IMR-90 (cell line): Measurements from ENCODE around the gene CPED1. TPM values are rescaled to one million over a fixed set of nuclear protein-coding genes. Genes with fewer than 3 reads are reported as not detected.
A peak's percentile ranks its signal among the peaks of the same experiment; 100 is the strongest.

Source experiments
- ATAC-seq: fragments of 200-7000 bp; cut with Tn5 transposase; 2 replicates; pipeline ENCODE4 v1.9.1; 2020; ENCODE audit warnings: low read depth, mild to moderate bottlenecking, moderate library complexity
- BruUV-seq: library from RNA; stranded (reverse); fragments of 400-500 nt; replicated peaks from 2 replicates; lab custom pipeline; 2021; lab: Mats Ljungman, UMichigan
- CTCF ChIA-PET: fragments of 300-600 bp; formaldehyde crosslinking; extraction: SDS; loops from one replicate; lab custom pipeline; 2021; ENCODE audit warnings: antibody characterized with exemption; lab: Yijun Ruan, JAX
- POLR2A ChIA-PET: fragments of 300-600 bp; sonication (Branson Sonifier 250); formaldehyde crosslinking; loops from one replicate; lab custom pipeline; 2022; ENCODE audit warnings: antibody characterized with exemption; ENCODE audit not compliant: unreplicated experiment; lab: Charles Lee
- DNase-seq: peaks from one replicate; pipeline ENCODE4 v3.0.0; 2013
- H2AFZ ChIP-seq: replicated peaks from 2 replicates; pipeline ENCODE3; 2013; ENCODE audit warnings: low read length, mild to moderate bottlenecking; ENCODE audit not compliant: poor library complexity
- H2AK5ac ChIP-seq: 2 replicates; pipeline ENCODE4 v1.6.1; 2013; ENCODE audit warnings: low read depth, low read length, inconsistent platforms
- H2AK9ac ChIP-seq: replicated peaks from 2 replicates; pipeline ENCODE3; 2013; ENCODE audit warnings: mild to moderate bottlenecking, low read depth, low read length, moderate library complexity; ENCODE audit not compliant: poor library complexity
- H2BK120ac ChIP-seq: 2 replicates; pipeline ENCODE4 v1.6.1; 2013; ENCODE audit warnings: low read depth, low read length, inconsistent platforms
- H2BK15ac ChIP-seq: 3 replicates; pipeline ENCODE4 v1.6.1; 2013; ENCODE audit warnings: low read depth, low read length, inconsistent platforms
- H2BK20ac ChIP-seq: 2 replicates; pipeline ENCODE4 v1.6.1; 2013; ENCODE audit warnings: low read depth, mild to moderate bottlenecking, inconsistent platforms, low read length, moderate library complexity
- H2BK5ac ChIP-seq: 2 replicates; pipeline ENCODE4 v1.6.1; 2013; ENCODE audit warnings: mild to moderate bottlenecking, low read depth, low read length, inconsistent platforms; ENCODE audit not compliant: poor library complexity, severe bottlenecking
- H3K14ac ChIP-seq: replicated peaks from 2 replicates; pipeline ENCODE4 v1.6.1; 2013; ENCODE audit warnings: low read depth, low read length, inconsistent platforms
- H3K18ac ChIP-seq: 2 replicates; pipeline ENCODE4 v1.6.1; 2013; ENCODE audit warnings: low read depth, low read length, control low read depth
- H3K23ac ChIP-seq: 2 replicates; pipeline ENCODE4 v1.6.1; 2013; ENCODE audit warnings: low read depth, low read length, inconsistent platforms
- H3K27ac ChIP-seq: 2 replicates; pipeline ENCODE4 v1.5.1; 2013; ENCODE audit warnings: mild to moderate bottlenecking, control low read depth, low read length; ENCODE audit not compliant: insufficient read depth
- H3K27me3 ChIP-seq: 2 replicates; pipeline ENCODE4 v1.6.1; 2013; ENCODE audit warnings: low read length; ENCODE audit not compliant: control insufficient read depth, insufficient read depth
- H3K36me3 ChIP-seq: 2 replicates; pipeline ENCODE4 v1.6.1; 2013; ENCODE audit warnings: low read length, mixed read lengths; ENCODE audit not compliant: control insufficient read depth, insufficient read depth
- H3K4ac ChIP-seq: 2 replicates; pipeline ENCODE4 v1.6.1; 2013; ENCODE audit warnings: low read depth, low read length, inconsistent platforms
- H3K4me1 ChIP-seq: 2 replicates; pipeline ENCODE4 v1.6.1; 2013; ENCODE audit warnings: low read length, mixed read lengths; ENCODE audit not compliant: control insufficient read depth, insufficient read depth
- H3K4me2 ChIP-seq: 2 replicates; pipeline ENCODE4 v1.6.1; 2013; ENCODE audit warnings: low read depth, mild to moderate bottlenecking, control low read depth, low read length, moderate library complexity
- H3K4me3 ChIP-seq: 2 replicates; pipeline ENCODE4 v1.5.1; 2013; ENCODE audit warnings: low read depth, mild to moderate bottlenecking, control low read depth, low read length, moderate library complexity; ENCODE audit not compliant: insufficient read depth
- H3K56ac ChIP-seq: 2 replicates; pipeline ENCODE4 v1.6.1; 2013; ENCODE audit warnings: low read length, inconsistent platforms; ENCODE audit not compliant: insufficient read depth; ENCODE audit errors: extremely low read depth
- H3K79me1 ChIP-seq, 2 experiments: 2 replicates each; pipeline ENCODE4 v1.6.1; 2013; ENCODE audit warnings: low read length in 2 of 2, inconsistent platforms in 1 of 2, low read depth in 1 of 2
- H3K9ac ChIP-seq: 2 replicates; pipeline ENCODE4 v1.6.1; 2013; ENCODE audit warnings: low read depth, low read length, control low read depth
- H3K9me1 ChIP-seq: 2 replicates; pipeline ENCODE4 v1.6.1; 2013; ENCODE audit warnings: low read length, inconsistent platforms; ENCODE audit not compliant: insufficient read depth
- H3K9me3 ChIP-seq: 2 replicates; pipeline ENCODE4 v1.6.1; 2013; ENCODE audit warnings: low read length; ENCODE audit not compliant: control insufficient read depth, insufficient read depth
- H4K20me1 ChIP-seq: 2 replicates; pipeline ENCODE4 v1.6.1; 2013; ENCODE audit warnings: low read length, inconsistent platforms; ENCODE audit not compliant: insufficient read depth
- H4K5ac ChIP-seq: 2 replicates; pipeline ENCODE4 v1.6.1; 2013; ENCODE audit warnings: mild to moderate bottlenecking, low read depth, low read length, control low read depth
- H4K8ac ChIP-seq, 2 experiments: 2 replicates each; pipeline ENCODE4 v1.6.1; 2013; ENCODE audit warnings: low read depth in 2 of 2, low read length in 2 of 2, control low read depth in 1 of 2, inconsistent platforms in 1 of 2
- H4K91ac ChIP-seq: 2 replicates; pipeline ENCODE4 v1.6.1; 2013; ENCODE audit warnings: low read depth, low read length, inconsistent platforms; ENCODE audit not compliant: insufficient read depth
- CEBPB ChIP-seq: IDR thresholded peaks from 2 replicates; pipeline ENCODE4 v1.6.1; 2012; ENCODE audit warnings: low read depth, low read length, improper control_type of control experiment
- CHD1 ChIP-seq: IDR thresholded peaks from 2 replicates; pipeline ENCODE4 v1.6.1; 2012; ENCODE audit warnings: low read depth, low read length, improper control_type of control experiment
- CTCF ChIP-seq: conservative IDR thresholded peaks from 2 replicates; pipeline ENCODE4 v1.5.1; 2012; ENCODE audit warnings: mild to moderate bottlenecking, low read depth, low read length, improper control_type of control experiment
- ELK1 ChIP-seq: fragments of 150-350 bp; IDR thresholded peaks from 2 replicates; pipeline ENCODE4 v1.6.1; 2016; ENCODE audit warnings: low read depth, mild to moderate bottlenecking, low read length, moderate library complexity, borderline replicate concordance
- FOS ChIP-seq: fragments of 150-350 bp; IDR thresholded peaks from 2 replicates; pipeline ENCODE4 v1.6.1; 2016; ENCODE audit warnings: low read depth, low read length
- MAFK ChIP-seq: IDR thresholded peaks from 2 replicates; pipeline ENCODE4 v1.6.1; 2012; ENCODE audit warnings: low read depth, low read length, improper control_type of control experiment
- MAZ ChIP-seq: IDR thresholded peaks from 2 replicates; pipeline ENCODE4 v1.6.1; 2012; ENCODE audit warnings: low read depth, mild to moderate bottlenecking, low read length, improper control_type of control experiment, moderate library complexity, borderline replicate concordance
- MXI1 ChIP-seq: IDR thresholded peaks from 2 replicates; pipeline ENCODE4 v1.6.1; 2012; ENCODE audit warnings: low read depth, mild to moderate bottlenecking, low read length, moderate library complexity, borderline replicate concordance
- NFE2L2 ChIP-seq: fragments of 150-350 bp; IDR thresholded peaks from 2 replicates; pipeline ENCODE4 v1.6.1; 2016; ENCODE audit warnings: low read depth, mild to moderate bottlenecking, low read length
- POLR2A ChIP-seq: IDR thresholded peaks from 2 replicates; pipeline ENCODE4 v1.6.1; 2012; ENCODE audit warnings: mild to moderate bottlenecking, low read depth, low read length
- RCOR1 ChIP-seq: IDR thresholded peaks from 2 replicates; pipeline ENCODE4 v1.6.1; 2012; ENCODE audit warnings: mild to moderate bottlenecking, low read length, improper control_type of control experiment; ENCODE audit not compliant: insufficient replicate concordance
- RFX5 ChIP-seq: IDR thresholded peaks from 2 replicates; pipeline ENCODE4 v1.8.0; 2012; ENCODE audit warnings: low read depth, mild to moderate bottlenecking, low read length, moderate library complexity
- SMC3 ChIP-seq: fragments of 150-350 bp; IDR thresholded peaks from 2 replicates; pipeline ENCODE4 v1.6.1; 2016; ENCODE audit warnings: low read depth, mild to moderate bottlenecking, antibody characterized with exemption, low read length, moderate library complexity
- USF2 ChIP-seq: fragments of 150-350 bp; IDR thresholded peaks from 2 replicates; pipeline ENCODE4 v1.6.1; 2017; ENCODE audit warnings: mild to moderate bottlenecking, antibody characterized with exemption, low read length, low read depth
- WGBS, 2 experiments: methylation state at CpG; one replicate each; pipeline versions ENCODE4 v1.1.5 to v1.1.7; 2013; ENCODE audit warnings: missing lambda C conversion rate in 2 of 2; ENCODE audit not compliant: insufficient read length in 1 of 2; ENCODE audit errors: extremely low coverage in 2 of 2; 5-methylcytosine and 5-hydroxymethylcytosine counted together
- dilution Hi-C: fragments of 300-500 bp; cut with HindIII; formaldehyde crosslinking; loops from one replicate; pipeline ENCODE4 v1.14.3; 2018; ENCODE audit warnings: low sequenced_read_pairs; ENCODE audit not compliant: unreplicated experiment
- in situ Hi-C: fragments of 300-500 bp; cut with MboI; formaldehyde crosslinking; loops from 3 replicates; pipeline ENCODE4 v1.14.3; 2019; ENCODE audit warnings: low sequenced_read_pairs, inconsistent platforms, mixed read lengths
- intact Hi-C: fragments of 100-400 bp; cut with micrococcal nuclease; formaldehyde crosslinking; loops from 2 replicates; pipeline ENCODE4 v1.10.0; 2022
- polyA plus RNA-seq, 3 experiments: library from polyadenylated mRNA; depleted of rRNA; stranded (reverse); fragments of >200 nt; gene quantifications; 2 replicates each; pipeline ENCODE4 v1.2.3, GENCODE V29; 2012; ENCODE audit warnings: low replicate concordance in 1 of 3
- total RNA-seq: library from RNA; depleted of rRNA; stranded (reverse); fragments of >200 nt; gene quantifications from 2 replicates; pipeline ENCODE4 v1.2.3, GENCODE V29; 2012

Gene CPED1
- total and polyA plus RNA-seq, 2 of the 4 experiments (the other 2 are of a cell fraction): 31.2 to 96.8 TPM

- H3K9me3 ChIP-seq: no peaks in the 10 kb centered on the region
- no peak overlapping the region for H4K8ac ChIP-seq
- no CpG with 5 or more reads among the region's 5 CpGs for WGBS, 2 experiments
- BruUV-seq: no TSS peak
- H2BK5ac ChIP-seq: peak overlapping the region; percentile 41
- no peak overlapping the region for H2BK20ac ChIP-seq
- no peak overlapping the region for H2AK9ac ChIP-seq
- H4K91ac ChIP-seq: no peak overlapping the region
- H3K27ac ChIP-seq: no peak overlapping the region; the same call in 1 of the 2 replicates
- ATAC-seq: no peak
- H2AK5ac ChIP-seq: no peak overlapping the region
- no peak overlapping the region for H2BK15ac ChIP-seq
- intact Hi-C loops (no loop called here), dilution Hi-C loops (no loop called here), in situ Hi-C loops (no loop called here)
- ChIA-PET POLR2A (no interaction called here), CTCF (interaction anchor here (0.6 to 1.1 kb wide), 2 partner anchors 22 to 92 kb away, joined by 3 to 8 read pairs; no protein-coding TSS in a partner anchor)
- no peak overlapping the region for H3K23ac ChIP-seq
- H3K79me1 ChIP-seq: peaks cover 13 to 45% of the 10 kb centered on the region in 2 experiments
- H3K9me1 ChIP-seq: peaks cover 7% of the 10 kb centered on the region
- peaks cover 3% of the 10 kb centered on the region; the same call in 1 of the 2 replicates for H4K20me1 ChIP-seq
- H2BK120ac ChIP-seq: no peak overlapping the region
- no peaks in the 10 kb centered on the region; the same call in 1 of the 2 replicates for H3K36me3 ChIP-seq
- no peaks in the 10 kb centered on the region for H3K27me3 ChIP-seq
- no peak overlapping the region for H3K4me3 ChIP-seq
- H2AFZ ChIP-seq: no peak overlapping the region
- no peak overlapping the region for H3K4me2 ChIP-seq
- no peak overlapping the region for H4K5ac ChIP-seq
- DNase-seq: no peak
- H3K56ac ChIP-seq: no peak overlapping the region
- no peak overlapping the region for H3K18ac ChIP-seq
- no peak overlapping the region for H3K4ac ChIP-seq
- no peak overlapping the region for H3K9ac ChIP-seq
- H3K4me1 ChIP-seq: peaks cover 16% of the 10 kb centered on the region
- no peak overlapping the region for H3K14ac ChIP-seq
- TF ChIP-seq RFX5 (no peak), MAFK (no peak), ELK1 (no peak), MAZ (no peak), NFE2L2 (no peak), FOS (no peak), RCOR1 (no peak), POLR2A (no peak), CHD1 (no peak), CTCF (no peak), CEBPB (no peak), USF2 (no peak), SMC3 (no peak), MXI1 (no peak)
These were observed 32.8 kb downstream of the CPED1 start for GRCh38 chr7:121020989-121021969.
